NB4 (cell line): ENCODE results near the gene MET.

Source experiments
- DNase-seq: peaks from one replicate; pipeline ENCODE4 v3.0.0; 2010; ENCODE audit warnings: low read depth
- H3K4me3 ChIP-seq: one replicate; pipeline ENCODE4 v1.5.1; 2011; ENCODE audit warnings: mild to moderate bottlenecking, low read depth, low read length, moderate library complexity
- CTCF ChIP-seq: IDR thresholded peaks from one replicate; pipeline ENCODE4 v1.5.1; 2012; ENCODE audit warnings: low read depth, low read length
- MAX ChIP-seq: IDR thresholded peaks from 2 replicates; pipeline ENCODE4 v1.6.1; 2011; ENCODE audit warnings: low read depth, low read length
- MYC ChIP-seq: IDR thresholded peaks from 2 replicates; pipeline ENCODE4 v1.6.1; 2011; ENCODE audit warnings: low read depth, low read length
- POLR2A ChIP-seq: IDR thresholded peaks from 2 replicates; pipeline ENCODE4 v1.6.1; 2011; ENCODE audit warnings: mild to moderate bottlenecking; ENCODE audit not compliant: insufficient read length; ENCODE audit errors: extremely low read depth

The MET gene

GRCh38 chr7:116733924-116734580 lies 62.1 kb downstream of the MET start:
- no peak for TF ChIP-seq MAX
- TF ChIP-seq MYC, result no peak
- TF ChIP-seq CTCF, result no peak
- TF ChIP-seq POLR2A, result no peak
- DNase-seq, result no peak
- no peak overlapping the region for H3K4me3 ChIP-seq

GRCh38 chr7:116734710-116735109 lies 62.7 kb downstream of the MET start:
- no peak for TF ChIP-seq MYC
- TF ChIP-seq POLR2A, result no peak
- no peak for TF ChIP-seq MAX
- no peak for TF ChIP-seq CTCF
- DNase-seq, result no peak
- H3K4me3 ChIP-seq, result no peak overlapping the region

GRCh38 chr7:116736927-116737715 lies 65.1 kb downstream of the MET start:
- DNase-seq, result no peak
- no peak for TF ChIP-seq CTCF
- no peak for TF ChIP-seq MYC
- TF ChIP-seq MAX, result no peak
- TF ChIP-seq POLR2A, result no peak
- H3K4me3 ChIP-seq, result no peak overlapping the region

- H3K4me3 ChIP-seq, result no peak overlapping the region
- DNase-seq, result no peak
- TF ChIP-seq CTCF, result no peak
- no peak for TF ChIP-seq MYC
- no peak for TF ChIP-seq POLR2A
- no peak for TF ChIP-seq MAX
Measured at GRCh38 chr7:116738378-116738777, 66.4 kb downstream of the MET start.

- H3K4me3 ChIP-seq, result no peak overlapping the region
- no peak for TF ChIP-seq MYC
- no peak for DNase-seq
Measured at GRCh38 chr7:116739307-116739706, 67.3 kb downstream of the MET start.

GRCh38 chr7:116740231-116740630 lies 68.2 kb downstream of the MET start:
- TF ChIP-seq CTCF (no peak), MAX (no peak), MYC (no peak), POLR2A (no peak)
- no peak for DNase-seq
- no peak overlapping the region for H3K4me3 ChIP-seq
